GM12878 (cell line): ENCODE results near the gene SSUH2. TPM values are rescaled to one million over a fixed set of nuclear protein-coding genes. Genes with fewer than 3 reads are reported as not detected.

Experiments used
- ATAC-seq: fragments of 200-7000 bp; cut with Tn5 transposase; 3 replicates; pipeline ENCODE4 v1.9.1; 2020; ENCODE audit warnings: mild to moderate bottlenecking, moderate library complexity
- BruUV-seq: library from RNA; stranded (reverse); fragments of 400-500 nt; replicated peaks from 2 replicates; lab custom pipeline; 2021; lab: Mats Ljungman, UMichigan
- CTCF ChIA-PET: fragments of 300-600 bp; sonication (Branson Sonifier 250); formaldehyde crosslinking; extraction: SDS; loops from one replicate; lab custom pipeline; 2021; ENCODE audit warnings: inconsistent platforms; lab: Yijun Ruan, JAX
- POLR2A ChIA-PET: fragments of 350-600 bp; formaldehyde crosslinking; extraction: SDS; loops from one replicate; lab custom pipeline; 2021; ENCODE audit warnings: inconsistent platforms; lab: Charles Lee
- RAD21 ChIA-PET: fragments of 300-600 bp; sonication (Branson Sonifier 250); formaldehyde crosslinking; loops from one replicate; lab custom pipeline; 2023; ENCODE audit warnings: antibody characterized with exemption; ENCODE audit not compliant: unreplicated experiment; lab: Charles Lee
- SMC1A ChIA-PET: fragments of 300-600 bp; sonication (Branson Sonifier 250); formaldehyde crosslinking; loops from one replicate; lab custom pipeline; 2023; ENCODE audit not compliant: unreplicated experiment, uncharacterized antibody; lab: Charles Lee
- DNase-seq: peaks from one replicate; pipeline ENCODE4 v3.0.0-alpha.2; 2011; ENCODE audit warnings: low read depth, low spot score
- FAIRE-seq: peaks from 3 replicates; lab custom pipeline; 2011; peaks lifted over from hg19 to GRCh38; lab: Jason Lieb, UNC
- H2AFZ ChIP-seq: 2 replicates; pipeline ENCODE4 v1.6.0; 2011; ENCODE audit warnings: low read depth, low read length, control low read depth; ENCODE audit not compliant: control insufficient read depth
- H3K27ac ChIP-seq: 2 replicates; pipeline ENCODE4 v1.5.1; 2011; ENCODE audit warnings: control low read depth; ENCODE audit not compliant: control insufficient read depth, insufficient read depth
- H3K27me3 ChIP-seq, 2 experiments: replicated peaks in 1 of 2; 2 replicates each; pipeline versions ENCODE4 v1.6.0 to v1.6.1; 2011; ENCODE audit warnings: low read length in 1 of 2; ENCODE audit not compliant: control insufficient read depth in 2 of 2, insufficient read depth in 2 of 2
- H3K36me3 ChIP-seq, 2 experiments: 2 replicates each; pipeline ENCODE4 v1.5.1; 2011; ENCODE audit warnings: low read length in 1 of 2; ENCODE audit not compliant: control insufficient read depth in 2 of 2, insufficient read depth in 2 of 2
- H3K4me1 ChIP-seq: 2 replicates; pipeline ENCODE4 v1.6.1; 2011; ENCODE audit warnings: mild to moderate bottlenecking, low read length, moderate library complexity, mixed read lengths; ENCODE audit not compliant: control insufficient read depth, insufficient read depth
- H3K4me2 ChIP-seq: 2 replicates; pipeline ENCODE4 v1.6.0; 2011; ENCODE audit warnings: control low read depth; ENCODE audit not compliant: control insufficient read depth, insufficient read depth
- H3K4me3 ChIP-seq: fragments of 200-600 bp; sonication (generic); 2 replicates; pipeline ENCODE4 v1.5.1; 2016
- H3K79me2 ChIP-seq: 2 replicates; pipeline ENCODE4 v1.6.0; 2011; ENCODE audit warnings: low read length; ENCODE audit not compliant: control insufficient read depth, insufficient read depth
- H3K9ac ChIP-seq: 2 replicates; pipeline ENCODE4 v1.8.0; 2011; ENCODE audit warnings: low read length, control low read depth, mixed read lengths; ENCODE audit not compliant: control insufficient read depth, insufficient read depth
- H3K9me3 ChIP-seq: replicated peaks from 3 replicates; pipeline ENCODE4 v1.5.1; 2011; ENCODE audit warnings: mild to moderate bottlenecking, low read length; ENCODE audit not compliant: control insufficient read depth, insufficient read depth
- H4K20me1 ChIP-seq: 2 replicates; pipeline ENCODE4 v1.6.0; 2011; ENCODE audit not compliant: control insufficient read depth, insufficient read depth
- ATF7 ChIP-seq: fragments of 450-650 bp; IDR thresholded peaks from 2 replicates; pipeline ENCODE4 v1.6.1; 2016; ENCODE audit warnings: low read depth, mild to moderate bottlenecking
- BHLHE40 ChIP-seq, 2 experiments: fragments of 450-650 bp in 1 of 2; IDR thresholded peaks; 2 replicates each; pipeline ENCODE4 v1.6.1; 2011 to 2017; ENCODE audit warnings: low read depth in 2 of 2, borderline replicate concordance in 1 of 2, improper control_type of control experiment in 1 of 2, low read length in 1 of 2, mild to moderate bottlenecking in 1 of 2
- CHD2 ChIP-seq: IDR thresholded peaks from 2 replicates; pipeline ENCODE4 v1.6.1; 2011; ENCODE audit warnings: low read depth, low read length, improper control_type of control experiment, borderline replicate concordance
- ETV6 ChIP-seq, 2 experiments: fragments of 450-650 bp in 1 of 2; IDR thresholded peaks in 1 of 2; conservative IDR thresholded peaks in 1 of 2; 2 replicates each; pipeline ENCODE4 v1.6.1; 2014; ENCODE audit warnings: antibody characterized with exemption in 1 of 2, borderline replicate concordance in 1 of 2, low read depth in 1 of 2, mild to moderate bottlenecking in 1 of 2, moderate library complexity in 1 of 2
- HDGF ChIP-seq: fragments of 450-650 bp; IDR thresholded peaks from 2 replicates; pipeline ENCODE4 v1.6.1; 2016; ENCODE audit warnings: antibody characterized with exemption
- MXI1 ChIP-seq: fragments of 150-350 bp; IDR thresholded peaks from 2 replicates; pipeline ENCODE4 v1.6.1; 2011; ENCODE audit warnings: low read depth, mild to moderate bottlenecking, inconsistent platforms, low read length, improper control_type of control experiment
- PAX5 ChIP-seq: IDR thresholded peaks from 2 replicates; pipeline ENCODE4 v1.6.1; 2011; ENCODE audit warnings: low read depth, low read length, borderline replicate concordance
- RELA ChIP-seq: fragments of 450-650 bp; IDR thresholded peaks from 2 replicates; pipeline ENCODE4 v1.8.0; 2014; ENCODE audit warnings: borderline replicate concordance; ENCODE audit not compliant: partially characterized antibody
- SPI1 ChIP-seq: IDR thresholded peaks from 2 replicates; pipeline ENCODE4 v1.6.1; 2011; ENCODE audit warnings: low read depth, mild to moderate bottlenecking, low read length, moderate library complexity, borderline replicate concordance; ENCODE audit not compliant: insufficient read depth
- SUZ12 ChIP-seq: fragments of 200-600 bp; sonication (generic); IDR thresholded peaks from one replicate; pipeline ENCODE4 v1.6.1; 2018; ENCODE audit warnings: antibody characterized with exemption, mild to moderate bottlenecking; ENCODE audit not compliant: unreplicated experiment
- TBL1XR1 ChIP-seq: IDR thresholded peaks from 2 replicates; pipeline ENCODE4 v1.6.1; 2012; ENCODE audit warnings: low read depth, low read length, improper control_type of control experiment
- WGBS: methylation state at CpG from one replicate; pipeline ENCODE4 v1.1.6; 2016; ENCODE audit warnings: low lambda C conversion rate; ENCODE audit not compliant: insufficient replicate concordance, insufficient coverage; ENCODE audit errors: missing lambda C conversion rate; 5-methylcytosine and 5-hydroxymethylcytosine counted together
- in situ Hi-C: fragments of 300-500 bp; cut with MboI; formaldehyde crosslinking; loops from 9 replicates; pipeline ENCODE4 v1.14.3; 2018; ENCODE audit warnings: mixed read lengths
- intact Hi-C: fragments of 100-400 bp; cut with micrococcal nuclease; formaldehyde crosslinking; loops from one replicate; pipeline ENCODE4 v1.14.2; 2022; ENCODE audit not compliant: unreplicated experiment
- polyA plus RNA-seq, 11 experiments: library from polyadenylated mRNA; depleted of rRNA in 4 of 11; unstranded in 6 of 11; stranded (reverse) in 5 of 11; fragments of >200 nt; fragmentation: Nextera tagmentation in 4 of 11; fragmentation: Illumina TruSeq in 1 of 11; extraction: Ambion mirVana in 4 of 11; extraction: Trizol in 1 of 11; gene quantifications; 1 replicate in 1 of 11; 2 replicates in 10 of 11; pipeline versions ENCODE4 v1.2.1 to v1.2.3, GENCODE V29; 2011 to 2016; ENCODE audit warnings: inconsistent platforms in 2 of 11, missing spikeins in 2 of 11, low read depth in 1 of 11
- total RNA-seq, 4 experiments: library from RNA; depleted of rRNA in 3 of 4; stranded (reverse); fragments of >200 nt in 3 of 4; fragmentation: Illumina TruSeq in 1 of 4; extraction: Trizol in 1 of 4; gene quantifications; 2 replicates each; pipeline versions ENCODE4 v1.2.1 to v1.2.3, GENCODE V29; 2013 to 2021
- TF ChIP-seq, protein P1 (sequence below): fragments of 450-650 bp; IDR thresholded peaks from 2 replicates; pipeline ENCODE4 v1.6.1; 2018; ENCODE audit warnings: mild to moderate bottlenecking, low read depth, moderate library complexity; ENCODE audit not compliant: partially characterized antibody
- TF ChIP-seq, protein P2 (sequence below): fragments of 450-650 bp; IDR thresholded peaks from 2 replicates; pipeline ENCODE4 v1.6.1; 2017; ENCODE audit warnings: mild to moderate bottlenecking, moderate library complexity
- TF ChIP-seq, protein P3 (sequence below): IDR thresholded peaks from 2 replicates; pipeline ENCODE4 v1.6.1; 2011; ENCODE audit warnings: borderline replicate concordance, low read depth, mild to moderate bottlenecking, moderate library complexity, mixed read lengths, low read length; ENCODE audit not compliant: insufficient read depth; ENCODE audit errors: extremely low read length
- TF ChIP-seq, protein P4 (sequence below): fragments of 450-650 bp; IDR thresholded peaks from 2 replicates; pipeline ENCODE4 v1.6.1; 2016; ENCODE audit warnings: mild to moderate bottlenecking

Gene SSUH2
- total and polyA plus RNA-seq, 10 of the 15 experiments (the other 5 are each of a cell fraction or from before 2014, with no cell fraction given) = 0.09 to 0.26 TPM; not detected in 8

DNA sequence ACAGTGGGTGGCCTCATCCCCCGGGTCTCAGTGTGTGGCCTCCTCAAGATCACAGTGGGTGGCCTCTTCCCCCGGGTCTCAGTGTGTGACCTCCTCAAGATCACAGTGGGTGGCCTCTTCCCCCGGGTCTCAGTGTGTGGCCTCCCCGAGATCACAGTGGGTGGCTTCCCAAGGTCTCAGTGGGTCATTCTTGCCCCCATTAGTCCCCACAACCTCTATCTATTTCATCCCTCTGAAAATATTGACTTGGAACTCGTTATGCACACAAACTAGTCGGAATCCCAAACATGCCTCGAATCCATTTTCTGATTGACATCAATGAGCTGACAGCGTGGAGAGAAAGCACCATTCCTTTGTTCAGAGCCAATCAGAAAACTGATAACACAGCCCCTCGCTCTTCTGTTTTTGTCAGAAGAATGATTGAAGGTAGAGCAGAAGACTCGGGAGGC is 10.8 kb upstream of the SSUH2 start:
- in situ Hi-C loops = no loop called here
- no TSS peak for BruUV-seq
- no peak for ATAC-seq
- no peak for TF ChIP-seq ETV6 (conservative IDR thresholded peaks at IDR 0.05 in 1 of 2, IDR thresholded peaks at IDR 0.05 in 1 of 2; ENCODE audit: borderline replicate concordance in 1 of 2, low read depth in 1 of 2)
- TF ChIP-seq, protein P1, sequence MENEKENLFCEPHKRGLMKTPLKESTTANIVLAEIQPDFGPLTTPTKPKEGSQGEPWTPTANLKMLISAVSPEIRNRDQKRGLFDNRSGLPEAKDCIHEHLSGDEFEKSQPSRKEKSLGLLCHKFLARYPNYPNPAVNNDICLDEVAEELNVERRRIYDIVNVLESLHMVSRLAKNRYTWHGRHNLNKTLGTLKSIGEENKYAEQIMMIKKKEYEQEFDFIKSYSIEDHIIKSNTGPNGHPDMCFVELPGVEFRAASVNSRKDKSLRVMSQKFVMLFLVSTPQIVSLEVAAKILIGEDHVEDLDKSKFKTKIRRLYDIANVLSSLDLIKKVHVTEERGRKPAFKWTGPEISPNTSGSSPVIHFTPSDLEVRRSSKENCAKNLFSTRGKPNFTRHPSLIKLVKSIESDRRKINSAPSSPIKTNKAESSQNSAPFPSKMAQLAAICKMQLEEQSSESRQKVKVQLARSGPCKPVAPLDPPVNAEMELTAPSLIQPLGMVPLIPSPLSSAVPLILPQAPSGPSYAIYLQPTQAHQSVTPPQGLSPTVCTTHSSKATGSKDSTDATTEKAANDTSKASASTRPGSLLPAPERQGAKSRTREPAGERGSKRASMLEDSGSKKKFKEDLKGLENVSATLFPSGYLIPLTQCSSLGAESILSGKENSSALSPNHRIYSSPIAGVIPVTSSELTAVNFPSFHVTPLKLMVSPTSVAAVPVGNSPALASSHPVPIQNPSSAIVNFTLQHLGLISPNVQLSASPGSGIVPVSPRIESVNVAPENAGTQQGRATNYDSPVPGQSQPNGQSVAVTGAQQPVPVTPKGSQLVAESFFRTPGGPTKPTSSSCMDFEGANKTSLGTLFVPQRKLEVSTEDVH = no peak
- no peak for TF ChIP-seq PAX5
- no peak for TF ChIP-seq SUZ12
- no peak for TF ChIP-seq HDGF
- TF ChIP-seq MXI1 = no peak
- no peak for TF ChIP-seq RELA
- TF ChIP-seq BHLHE40 (IDR thresholded peaks at IDR 0.05; ENCODE audit: borderline replicate concordance in 1 of 2, low read depth in 2 of 2, low read length in 1 of 2) = no peak
- TF ChIP-seq, protein P2, sequence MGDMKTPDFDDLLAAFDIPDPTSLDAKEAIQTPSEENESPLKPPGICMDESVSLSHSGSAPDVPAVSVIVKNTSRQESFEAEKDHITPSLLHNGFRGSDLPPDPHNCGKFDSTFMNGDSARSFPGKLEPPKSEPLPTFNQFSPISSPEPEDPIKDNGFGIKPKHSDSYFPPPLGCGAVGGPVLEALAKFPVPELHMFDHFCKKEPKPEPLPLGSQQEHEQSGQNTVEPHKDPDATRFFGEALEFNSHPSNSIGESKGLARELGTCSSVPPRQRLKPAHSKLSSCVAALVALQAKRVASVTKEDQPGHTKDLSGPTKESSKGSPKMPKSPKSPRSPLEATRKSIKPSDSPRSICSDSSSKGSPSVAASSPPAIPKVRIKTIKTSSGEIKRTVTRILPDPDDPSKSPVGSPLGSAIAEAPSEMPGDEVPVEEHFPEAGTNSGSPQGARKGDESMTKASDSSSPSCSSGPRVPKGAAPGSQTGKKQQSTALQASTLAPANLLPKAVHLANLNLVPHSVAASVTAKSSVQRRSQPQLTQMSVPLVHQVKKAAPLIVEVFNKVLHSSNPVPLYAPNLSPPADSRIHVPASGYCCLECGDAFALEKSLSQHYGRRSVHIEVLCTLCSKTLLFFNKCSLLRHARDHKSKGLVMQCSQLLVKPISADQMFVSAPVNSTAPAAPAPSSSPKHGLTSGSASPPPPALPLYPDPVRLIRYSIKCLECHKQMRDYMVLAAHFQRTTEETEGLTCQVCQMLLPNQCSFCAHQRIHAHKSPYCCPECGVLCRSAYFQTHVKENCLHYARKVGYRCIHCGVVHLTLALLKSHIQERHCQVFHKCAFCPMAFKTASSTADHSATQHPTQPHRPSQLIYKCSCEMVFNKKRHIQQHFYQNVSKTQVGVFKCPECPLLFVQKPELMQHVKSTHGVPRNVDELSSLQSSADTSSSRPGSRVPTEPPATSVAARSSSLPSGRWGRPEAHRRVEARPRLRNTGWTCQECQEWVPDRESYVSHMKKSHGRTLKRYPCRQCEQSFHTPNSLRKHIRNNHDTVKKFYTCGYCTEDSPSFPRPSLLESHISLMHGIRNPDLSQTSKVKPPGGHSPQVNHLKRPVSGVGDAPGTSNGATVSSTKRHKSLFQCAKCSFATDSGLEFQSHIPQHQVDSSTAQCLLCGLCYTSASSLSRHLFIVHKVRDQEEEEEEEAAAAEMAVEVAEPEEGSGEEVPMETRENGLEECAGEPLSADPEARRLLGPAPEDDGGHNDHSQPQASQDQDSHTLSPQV = no peak
- no peak for TF ChIP-seq TBL1XR1
- TF ChIP-seq CHD2 = no peak
- TF ChIP-seq, protein P3, sequence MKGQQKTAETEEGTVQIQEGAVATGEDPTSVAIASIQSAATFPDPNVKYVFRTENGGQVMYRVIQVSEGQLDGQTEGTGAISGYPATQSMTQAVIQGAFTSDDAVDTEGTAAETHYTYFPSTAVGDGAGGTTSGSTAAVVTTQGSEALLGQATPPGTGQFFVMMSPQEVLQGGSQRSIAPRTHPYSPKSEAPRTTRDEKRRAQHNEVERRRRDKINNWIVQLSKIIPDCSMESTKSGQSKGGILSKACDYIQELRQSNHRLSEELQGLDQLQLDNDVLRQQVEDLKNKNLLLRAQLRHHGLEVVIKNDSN = no peak
- TF ChIP-seq ATF7 = no peak
- TF ChIP-seq SPI1 = no peak
- TF ChIP-seq, protein P4, sequence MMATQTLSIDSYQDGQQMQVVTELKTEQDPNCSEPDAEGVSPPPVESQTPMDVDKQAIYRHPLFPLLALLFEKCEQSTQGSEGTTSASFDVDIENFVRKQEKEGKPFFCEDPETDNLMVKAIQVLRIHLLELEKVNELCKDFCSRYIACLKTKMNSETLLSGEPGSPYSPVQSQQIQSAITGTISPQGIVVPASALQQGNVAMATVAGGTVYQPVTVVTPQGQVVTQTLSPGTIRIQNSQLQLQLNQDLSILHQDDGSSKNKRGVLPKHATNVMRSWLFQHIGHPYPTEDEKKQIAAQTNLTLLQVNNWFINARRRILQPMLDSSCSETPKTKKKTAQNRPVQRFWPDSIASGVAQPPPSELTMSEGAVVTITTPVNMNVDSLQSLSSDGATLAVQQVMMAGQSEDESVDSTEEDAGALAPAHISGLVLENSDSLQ = no peak

More for the DNA sequence above, 10.8 kb upstream of the SSUH2 start:
- Histone ChIP-seq H3K4me3 (no peak overlapping the region), H3K27ac (no peak overlapping the region), H3K27me3 (no peaks in the 10 kb centered on the region), H2AFZ (no peak overlapping the region), H3K9me3 (no peaks in the 10 kb centered on the region), H3K36me3 (no peaks in the 10 kb centered on the region), H4K20me1 (no peaks in the 10 kb centered on the region), H3K4me2 (no peak overlapping the region), H3K4me1 (peaks cover 12% of the 10 kb centered on the region), H3K9ac (no peak overlapping the region), H3K79me2 (no peaks in the 10 kb centered on the region)
- ChIA-PET CTCF (no interaction called here), POLR2A (no interaction called here), SMC1A (interaction anchor here (0.6 kb wide), 1 partner anchor 9 kb away, joined by 3 read pairs; no protein-coding TSS in a partner anchor), RAD21 (no interaction called here)
- WGBS = 17% methylated on average over 10 of the region's 10 CpGs
- no peak for FAIRE-seq
- intact Hi-C loops = no loop called here
- DNase-seq = no peak
